AG04450 (cell line): ENCODE results near the gene MMP11. TPM values are rescaled to one million over a fixed set of nuclear protein-coding genes. Genes with fewer than 3 reads are reported as not detected.

Source experiments
- CTCF ChIA-PET: fragments of 300-600, 350-600 bp; formaldehyde crosslinking; extraction: SDS; loops from one replicate; lab custom pipeline; 2022; ENCODE audit warnings: antibody characterized with exemption, inconsistent platforms; lab: Charles Lee
- POLR2A ChIA-PET: fragments of 350-600 bp; formaldehyde crosslinking; extraction: SDS; loops from one replicate; lab custom pipeline; 2021; ENCODE audit warnings: antibody characterized with exemption, inconsistent platforms; lab: Yijun Ruan, JAX
- DNase-seq: peaks from one replicate; pipeline ENCODE4 v3.0.0-alpha.2; 2011; ENCODE audit warnings: low read depth, low spot score
- H3K27ac ChIP-seq: one replicate; pipeline ENCODE4 v1.5.1; 2012; ENCODE audit warnings: low read depth, low read length, control low read depth
- H3K27me3 ChIP-seq: one replicate; pipeline ENCODE4 v1.6.0; 2012; ENCODE audit warnings: low read length; ENCODE audit not compliant: control insufficient read depth, insufficient read depth
- H3K4me3 ChIP-seq: 2 replicates; pipeline ENCODE4 v1.5.1; 2011; ENCODE audit warnings: mild to moderate bottlenecking, low read depth, low read length, control low read depth
- H3K9me3 ChIP-seq: 2 replicates; pipeline ENCODE4 v1.5.1; 2012; ENCODE audit warnings: low read length; ENCODE audit not compliant: control insufficient read depth, insufficient read depth
- CTCF ChIP-seq: IDR thresholded peaks from 2 replicates; pipeline ENCODE4 v1.5.1; 2011; ENCODE audit warnings: low read depth, low read length, control low read depth, inconsistent platforms
- polyA plus RNA-seq: library from polyadenylated mRNA; depleted of rRNA; stranded (reverse); fragments of >200 nt; gene quantifications from 2 replicates; pipeline ENCODE4 v1.2.3, GENCODE V29; 2011

MMP11 gene
- polyA plus RNA-seq, 1 experiment: 5.7 TPM

- CTCF ChIA-PET: interaction anchor here (1.5 kb wide), 1 partner anchor 18 kb away, joined by 7 read pairs; no protein-coding TSS in a partner anchor
- H3K27me3 ChIP-seq: no peaks in the 10 kb centered on the region
- POLR2A ChIA-PET: interaction anchor here (0.6 to 1.2 kb wide), 3 partner anchors 12 to 34 kb away, joined by 3 to 4 read pairs (median 3); partner anchors contain the start of gene C22orf15
- H3K9me3 ChIP-seq: no peaks in the 10 kb centered on the region; the same call in 1 of the 2 replicates
- peak within 1 kb of the TSS; percentile 77 for H3K27ac ChIP-seq
- TF ChIP-seq CTCF: peak; percentile 26; the same call in 1 of the 2 replicates
- H3K4me3 ChIP-seq: peak within 1 kb of the TSS; percentile 92
- DNase-seq: peak; percentile 30
Measured at GRCh38 chr22:23750714-23751440, 21.8 kb upstream of the MMP11 start, which contains the start of gene ZNF70. TSS of gene ZNF70 (minus strand) at chr22:23751112. CDS start at chr22:23745140, 5,972 bp downstream.

GRCh38 chr22:23751441-23751996, 21.1 kb upstream of the MMP11 start:
- no peaks in the 10 kb centered on the region for H3K27me3 ChIP-seq
- peak overlapping the region; percentile 77 for H3K27ac ChIP-seq
- CTCF ChIA-PET: interaction anchor here (1.5 to 2.0 kb wide), 3 partner anchors 16 to 98 kb away, joined by 4 to 9 read pairs (median 7); partner anchors contain the start of gene CHCHD10
- H3K9me3 ChIP-seq: no peaks in the 10 kb centered on the region; the same call in 1 of the 2 replicates
- DNase-seq: no peak
- POLR2A ChIA-PET: interaction anchor here (0.6 to 1.0 kb wide), 2 partner anchors 23 to 521 kb away, joined by 3 read pairs; no protein-coding TSS in a partner anchor
- peak overlapping the region; percentile 92 for H3K4me3 ChIP-seq
- TF ChIP-seq CTCF: no peak

- no peak for DNase-seq
- no peaks in the 10 kb centered on the region for H3K27me3 ChIP-seq
- ChIA-PET CTCF (interaction anchor here (1.5 to 2.0 kb wide), 2 partner anchors 16 to 97 kb away, joined by 4 to 9 read pairs; partner anchors contain the start of gene CHCHD10), POLR2A (no interaction called here)
- no peak overlapping the region for H3K4me3 ChIP-seq
- no peak for TF ChIP-seq CTCF
- H3K9me3 ChIP-seq: no peaks in the 10 kb centered on the region; the same call in 1 of the 2 replicates
- H3K27ac ChIP-seq: no peak overlapping the region
Measured at GRCh38 chr22:23752090-23752691, 20.5 kb upstream of the MMP11 start.

GRCh38 chr22:23752750-23753149, 19.9 kb upstream of the MMP11 start:
- H3K9me3 ChIP-seq: no peaks in the 10 kb centered on the region; the same call in 1 of the 2 replicates
- CTCF ChIA-PET: interaction anchor here (1.5 to 2.0 kb wide), 2 partner anchors 15 to 97 kb away, joined by 4 to 9 read pairs; partner anchors contain the start of gene CHCHD10
- no peak for DNase-seq
- no peaks in the 10 kb centered on the region for H3K27me3 ChIP-seq
- H3K27ac ChIP-seq: no peak overlapping the region
- no peak overlapping the region for H3K4me3 ChIP-seq
- POLR2A ChIA-PET: no interaction called here
- TF ChIP-seq CTCF: no peak
